ENCODE results near the gene RHOH.

RHOH gene

GRCh38 chr4:40190880-40191815 lies 5.7 kb upstream of the RHOH start:
- peak; percentile 44 for DNase-seq (ENCODE audit: low read depth)
- no peak overlapping the region for H3K4me3 ChIP-seq (ENCODE audit: control insufficient read depth, low read depth, low read length)
- TF ChIP-seq CTCF (conservative IDR thresholded peaks at IDR 0.05; ENCODE audit: control insufficient read depth, insufficient read depth, low read depth, low read length) = no peak

- peak; percentile 57 for DNase-seq (ENCODE audit: low read depth)
- no peak overlapping the region for H3K4me3 ChIP-seq (ENCODE audit: control insufficient read depth, low read depth, low read length)
- no peak for TF ChIP-seq CTCF (conservative IDR thresholded peaks at IDR 0.05; ENCODE audit: control insufficient read depth, insufficient read depth, low read depth, low read length)
Observed at GRCh38 chr4:40192114-40193015, 4.5 kb upstream of the RHOH start.

GRCh38 chr4:40193016-40193571 lies 3.7 kb upstream of the RHOH start:
- no peak overlapping the region for H3K4me3 ChIP-seq (ENCODE audit: control insufficient read depth, low read depth, low read length)
- TF ChIP-seq CTCF (conservative IDR thresholded peaks at IDR 0.05; ENCODE audit: control insufficient read depth, insufficient read depth, low read depth, low read length) = no peak
- DNase-seq (ENCODE audit: low read depth) = no peak

GRCh38 chr4:40193578-40193977 lies 3.3 kb upstream of the RHOH start:
- H3K4me3 ChIP-seq (ENCODE audit: control insufficient read depth, low read depth, low read length) = no peak overlapping the region
- TF ChIP-seq CTCF (conservative IDR thresholded peaks at IDR 0.05; ENCODE audit: control insufficient read depth, insufficient read depth, low read depth, low read length) = no peak

GRCh38 chr4:40194602-40195161 lies 2.1 kb upstream of the RHOH start:
- H3K4me3 ChIP-seq (ENCODE audit: control insufficient read depth, low read depth, low read length) = no peak overlapping the region
- TF ChIP-seq CTCF (conservative IDR thresholded peaks at IDR 0.05; ENCODE audit: control insufficient read depth, insufficient read depth, low read depth, low read length) = no peak
- no peak for DNase-seq (ENCODE audit: low read depth)

More at GRCh38 chr4:40193578-40193977, 3.3 kb upstream of the RHOH start:
- no peak for DNase-seq (ENCODE audit: low read depth)
